HFFc6 (cell line): ENCODE results near the gene METTL25. TPM values are rescaled to one million over a fixed set of nuclear protein-coding genes. Genes with fewer than 3 reads are reported as not detected.
A peak's percentile ranks its signal among the peaks of the same experiment; 100 is the strongest.
"Not testable (repeated sequence)": the region's sequence is repeated elsewhere in the genome, so short reads cannot be mapped to it uniquely, and the experiment has no call there.

Experiments used
- DNase-seq: peaks from one replicate; pipeline ENCODE4 v3.0.0-alpha.2; 2018
- H3K27ac Mint-ChIP-seq: 2 replicates; pipeline ENCODE4 v1.8.0; 2020; ENCODE audit warnings: mild to moderate bottlenecking, mixed read lengths
- H3K27me3 Mint-ChIP-seq: 2 replicates; pipeline ENCODE4 v1.8.0; 2021; ENCODE audit warnings: mild to moderate bottlenecking, moderate library complexity, mixed read lengths; ENCODE audit not compliant: insufficient read depth
- H3K36me3 Mint-ChIP-seq: 2 replicates; pipeline ENCODE4 v1.8.0; 2021; ENCODE audit warnings: low read depth, mixed read lengths
- H3K4me1 Mint-ChIP-seq: 2 replicates; pipeline ENCODE4 v1.8.0; 2020; ENCODE audit warnings: low read depth, mixed read lengths
- H3K4me3 Mint-ChIP-seq: 2 replicates; pipeline ENCODE4 v1.8.0; 2020; ENCODE audit warnings: mild to moderate bottlenecking, moderate library complexity, mixed read lengths
- H3K9me3 Mint-ChIP-seq: 2 replicates; pipeline ENCODE4 v1.8.0; 2020; ENCODE audit warnings: mild to moderate bottlenecking, mixed read lengths
- total RNA-seq, 6 experiments: library from RNA; stranded (reverse); fragmentation: NEBNext Ultra II Directional; extraction: Animal tissue kit (Norgen Biotek cat#: 25700); gene quantifications; 2 replicates in 1 of 6; 3 replicates in 5 of 6; pipeline ENCODE4 v1.2.3, GENCODE V29; 2021
- TF ChIP-seq, protein P1 (sequence below): fragments of 200-600 bp; sonication (generic); IDR thresholded peaks from 2 replicates; pipeline ENCODE4 v1.5.0; 2021; ENCODE audit warnings: antibody characterized with exemption, mild to moderate bottlenecking

Gene METTL25
- total RNA-seq, 6 experiments from 2014 or later = 4.5 to 7.3 (median 5.8) TPM

- peaks cover 29% of the 10 kb centered on the region for H3K36me3 Mint-ChIP-seq
- H3K4me1 Mint-ChIP-seq = peaks cover 28% of the 10 kb centered on the region
- TF ChIP-seq, protein P1, sequence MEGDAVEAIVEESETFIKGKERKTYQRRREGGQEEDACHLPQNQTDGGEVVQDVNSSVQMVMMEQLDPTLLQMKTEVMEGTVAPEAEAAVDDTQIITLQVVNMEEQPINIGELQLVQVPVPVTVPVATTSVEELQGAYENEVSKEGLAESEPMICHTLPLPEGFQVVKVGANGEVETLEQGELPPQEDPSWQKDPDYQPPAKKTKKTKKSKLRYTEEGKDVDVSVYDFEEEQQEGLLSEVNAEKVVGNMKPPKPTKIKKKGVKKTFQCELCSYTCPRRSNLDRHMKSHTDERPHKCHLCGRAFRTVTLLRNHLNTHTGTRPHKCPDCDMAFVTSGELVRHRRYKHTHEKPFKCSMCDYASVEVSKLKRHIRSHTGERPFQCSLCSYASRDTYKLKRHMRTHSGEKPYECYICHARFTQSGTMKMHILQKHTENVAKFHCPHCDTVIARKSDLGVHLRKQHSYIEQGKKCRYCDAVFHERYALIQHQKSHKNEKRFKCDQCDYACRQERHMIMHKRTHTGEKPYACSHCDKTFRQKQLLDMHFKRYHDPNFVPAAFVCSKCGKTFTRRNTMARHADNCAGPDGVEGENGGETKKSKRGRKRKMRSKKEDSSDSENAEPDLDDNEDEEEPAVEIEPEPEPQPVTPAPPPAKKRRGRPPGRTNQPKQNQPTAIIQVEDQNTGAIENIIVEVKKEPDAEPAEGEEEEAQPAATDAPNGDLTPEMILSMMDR = no peak
- H3K9me3 Mint-ChIP-seq = no peaks in the 10 kb centered on the region
- peak overlapping the region; percentile 98 for H3K4me3 Mint-ChIP-seq
- peak overlapping the region; percentile 99 for H3K27ac Mint-ChIP-seq
- DNase-seq = no peak
- H3K27me3 Mint-ChIP-seq = peaks cover 3% of the 10 kb centered on the region; the same call in 1 of the 2 replicates
Measured at GRCh38 chr12:82359115-82359478, 768 bp downstream of the METTL25 start.

DNA sequence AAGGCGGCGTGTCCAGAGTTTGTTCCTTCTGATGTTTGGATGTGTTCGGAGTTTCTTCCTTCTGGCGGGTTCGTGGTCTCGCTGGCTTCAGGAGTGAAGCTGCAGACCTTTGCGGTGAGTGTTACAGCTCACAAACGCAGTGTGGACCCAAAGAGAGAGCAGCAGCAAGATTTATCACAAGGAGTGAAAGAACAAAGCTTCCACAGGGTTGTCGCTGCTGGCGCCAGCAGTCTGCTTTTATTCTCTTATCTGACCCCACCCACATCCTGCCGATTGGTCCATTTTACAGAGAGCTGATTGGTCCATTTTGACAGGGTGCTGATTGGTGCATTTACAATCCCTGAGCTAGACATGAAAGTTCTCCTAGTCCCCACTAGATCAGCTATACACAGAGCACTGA lies 2.5 kb downstream of the METTL25 start:
- not testable (repeated sequence) for H3K4me3 Mint-ChIP-seq, H3K9me3 Mint-ChIP-seq, DNase-seq, H3K27me3 Mint-ChIP-seq, H3K27ac Mint-ChIP-seq
- Mint-ChIP-seq H3K36me3 (peaks cover 18% of the 10 kb centered on the region), H3K4me1 (peaks cover 28% of the 10 kb centered on the region)

DNA sequence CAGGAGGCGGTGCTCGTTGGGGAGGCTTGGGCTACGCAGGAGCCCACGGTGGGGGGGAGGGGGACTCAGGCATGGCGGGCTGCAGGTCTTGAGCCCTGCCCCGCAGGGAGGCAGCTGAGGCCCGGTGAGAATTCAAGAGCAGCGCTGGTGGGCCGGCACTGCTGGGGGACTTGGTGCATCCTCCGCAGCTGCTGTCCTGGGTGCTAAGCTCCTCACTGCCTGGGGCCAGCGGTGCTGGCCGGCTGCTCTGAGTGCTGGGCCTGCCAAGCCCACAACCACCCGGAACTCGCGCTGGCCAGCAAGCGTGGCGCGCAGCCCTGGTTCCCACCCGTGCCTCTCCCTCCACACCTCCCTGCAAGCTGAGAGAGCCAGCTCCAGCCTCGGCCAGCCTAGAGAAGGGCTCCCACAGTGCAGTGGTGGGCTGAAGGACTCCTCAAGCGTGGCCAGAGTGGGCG lies 3.2 kb downstream of the METTL25 start:
- TF ChIP-seq, protein P1 = no peak
- H3K9me3 Mint-ChIP-seq = no peaks in the 10 kb centered on the region
- no peak overlapping the region for H3K27ac Mint-ChIP-seq
- H3K4me3 Mint-ChIP-seq = no peak overlapping the region
- H3K27me3 Mint-ChIP-seq = peaks cover 3% of the 10 kb centered on the region; the same call in 1 of the 2 replicates
- H3K4me1 Mint-ChIP-seq = peaks cover 33% of the 10 kb centered on the region
- H3K36me3 Mint-ChIP-seq = peaks cover 18% of the 10 kb centered on the region
- DNase-seq = no peak

- TF ChIP-seq, protein P1 = no peak
- DNase-seq = no peak
- peaks cover 13% of the 10 kb centered on the region for H3K36me3 Mint-ChIP-seq
- no peak overlapping the region for H3K27ac Mint-ChIP-seq
- H3K9me3 Mint-ChIP-seq = no peaks in the 10 kb centered on the region
- H3K4me3 Mint-ChIP-seq = no peak overlapping the region
- no peaks in the 10 kb centered on the region for H3K27me3 Mint-ChIP-seq
- H3K4me1 Mint-ChIP-seq = peaks cover 33% of the 10 kb centered on the region
Measured at GRCh38 chr12:82363990-82364389, 5.7 kb downstream of the METTL25 start.

DNA sequence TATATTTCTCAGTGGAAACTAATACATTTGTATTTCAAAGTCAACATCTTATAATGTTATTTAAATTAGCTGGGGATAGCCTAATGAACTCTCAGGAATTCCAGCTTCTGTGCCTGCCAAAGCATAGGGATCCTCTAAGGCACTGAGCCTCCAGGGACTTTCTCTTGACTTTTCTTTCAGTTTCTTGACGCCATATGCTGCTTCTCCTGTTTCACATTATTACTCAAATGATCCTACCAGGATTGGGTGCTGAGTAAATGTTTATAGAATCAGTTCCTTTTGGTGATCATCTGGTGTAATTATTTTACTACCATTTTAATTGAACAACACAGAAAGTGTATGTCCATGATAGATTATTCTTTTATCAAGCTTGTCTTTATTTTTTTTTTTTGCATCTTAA lies 7.9 kb downstream of the METTL25 start:
- Mint-ChIP-seq H3K4me1 (peaks cover 17% of the 10 kb centered on the region), H3K27me3 (no peaks in the 10 kb centered on the region), H3K4me3 (peak overlapping the region; percentile 52), H3K9me3 (peaks cover 5% of the 10 kb centered on the region; the same call in 1 of the 2 replicates), H3K36me3 (peaks cover 9% of the 10 kb centered on the region), H3K27ac (peak overlapping the region; percentile 6; the same call in 1 of the 2 replicates)
- DNase-seq = no peak
- TF ChIP-seq, protein P1 = no peak

DNA sequence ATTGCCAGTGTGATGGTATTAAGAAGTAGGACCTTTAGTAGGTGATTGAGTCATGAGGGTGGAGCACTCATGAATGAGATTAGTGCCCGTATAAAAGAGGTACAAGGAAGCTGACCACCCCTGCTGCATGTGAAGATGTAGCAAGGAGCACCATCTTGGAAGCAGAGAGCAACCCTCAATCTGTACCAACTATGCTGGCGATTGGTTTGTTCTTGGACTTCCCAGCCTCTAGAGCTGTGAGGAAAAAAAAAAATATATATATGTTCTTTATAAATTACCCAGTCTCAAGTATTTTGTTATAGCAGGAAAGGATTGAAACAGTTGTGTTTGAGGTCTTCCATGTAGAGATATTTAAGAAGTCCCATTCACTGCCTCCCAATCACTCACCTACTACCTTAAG lies 16.9 kb downstream of the METTL25 start:
- DNase-seq = no peak
- H3K36me3 Mint-ChIP-seq = peaks cover 20% of the 10 kb centered on the region
- no peak overlapping the region for H3K4me3 Mint-ChIP-seq
- TF ChIP-seq, protein P1 = no peak
- H3K27me3 Mint-ChIP-seq = no peaks in the 10 kb centered on the region
- H3K9me3 Mint-ChIP-seq = peaks cover 12% of the 10 kb centered on the region; the same call in 1 of the 2 replicates
- no peak overlapping the region for H3K27ac Mint-ChIP-seq
- H3K4me1 Mint-ChIP-seq = no peaks in the 10 kb centered on the region
